ENCODE results near the gene ZMYM2. TPM values are rescaled to one million over a fixed set of nuclear protein-coding genes. Genes with fewer than 3 reads are reported as not detected.

Gene ZMYM2
- total and polyA plus RNA-seq, 10 of the 15 experiments (the other 5 are each of a cell fraction or from before 2014, with no cell fraction given) = 9.5 to 60.4 (median 34.6) TPM

DNA sequence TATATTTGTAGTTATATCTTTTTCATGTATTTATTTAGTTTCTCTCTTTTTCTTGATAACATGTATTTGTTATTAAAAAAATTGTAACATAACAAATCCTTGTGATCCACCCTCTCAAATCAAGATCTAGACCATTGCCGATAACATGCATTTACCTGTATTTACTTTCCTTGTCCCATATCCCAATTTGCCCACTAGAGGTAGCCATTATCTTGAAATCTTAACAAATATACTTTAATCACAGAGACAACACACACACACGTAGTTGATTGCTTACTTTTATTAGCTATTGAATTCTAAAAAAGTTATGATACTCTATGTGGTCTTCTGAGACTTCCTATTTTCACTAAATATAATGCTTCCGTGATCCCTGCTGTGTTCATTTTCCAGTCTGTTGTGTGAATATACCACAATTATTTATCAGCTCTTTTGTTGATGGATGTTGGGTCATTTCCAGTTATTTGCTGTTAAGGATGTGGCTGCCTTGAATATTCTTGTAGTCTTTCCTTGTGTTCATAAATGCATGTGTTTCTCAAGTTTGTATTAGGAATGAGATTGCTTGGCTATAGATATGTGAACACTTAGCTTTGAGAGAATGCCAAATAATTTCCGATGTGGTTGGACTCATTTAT lies 31.3 kb upstream of the ZMYM2 start:
- Histone ChIP-seq H3K27me3 (replicated peaks in 1 of 2; ENCODE audit: control insufficient read depth in 2 of 2, insufficient read depth in 2 of 2, low read length in 1 of 2) (no peaks in the 10 kb centered on the region), H3K4me1 (ENCODE audit: control insufficient read depth, insufficient read depth, low read length) (no peaks in the 10 kb centered on the region), H3K9ac (ENCODE audit: control insufficient read depth, insufficient read depth, low read length) (no peak overlapping the region), H3K36me3 (ENCODE audit: control insufficient read depth in 2 of 2, insufficient read depth in 2 of 2, low read length in 1 of 2) (no peaks in the 10 kb centered on the region), H4K20me1 (ENCODE audit: control insufficient read depth, insufficient read depth) (no peaks in the 10 kb centered on the region), H3K4me3 (no peak overlapping the region), H3K9me3 (replicated peaks; ENCODE audit: control insufficient read depth, insufficient read depth, low read length) (no peaks in the 10 kb centered on the region), H2AFZ (ENCODE audit: control insufficient read depth, low read depth, low read length) (no peak overlapping the region), H3K4me2 (ENCODE audit: control insufficient read depth, insufficient read depth) (no peak overlapping the region), H3K27ac (ENCODE audit: control insufficient read depth, insufficient read depth) (no peak overlapping the region), H3K79me2 (ENCODE audit: control insufficient read depth, insufficient read depth, low read length) (no peaks in the 10 kb centered on the region)
- DNase-seq (ENCODE audit: low read depth, low spot score) (no peak), ATAC-seq (peak; percentile 76), FAIRE-seq (no peak)
- ChIA-PET RAD21 (ENCODE audit: unreplicated experiment) (interaction anchor here (0.6 to 1.6 kb wide), 7 partner anchors 33 to 887 kb away, joined by 3 to 5 read pairs (median 4); partner anchors contain the start of gene ZMYM5), CTCF (interaction anchor here (0.6 to 2.4 kb wide), 11 partner anchors 20 to 253 kb away, joined by 3 to 8 read pairs (median 5); no protein-coding TSS in a partner anchor), POLR2A (no interaction called here), SMC1A (ENCODE audit: uncharacterized antibody, unreplicated experiment) (interaction anchor here (0.7 to 1.0 kb wide), 3 partner anchors 30 to 146 kb away, joined by 3 to 4 read pairs (median 4); no protein-coding TSS in a partner anchor)
- WGBS (ENCODE audit: insufficient coverage, insufficient replicate concordance, low lambda C conversion rate, missing lambda C conversion rate) = 35% methylated on average over 4 of the region's 4 CpGs
- no TSS peak for BruUV-seq (replicated peaks)
- in situ Hi-C loops (cut with MboI) = no loop called here
- intact Hi-C loops (cut with micrococcal nuclease; ENCODE audit: unreplicated experiment) = loop anchor here (2.0 kb wide), 1 partner anchor 236 kb away; no protein-coding TSS in a partner anchor
- TF ChIP-seq IRF4 (IDR thresholded peaks at IDR 0.05; ENCODE audit: low read depth, low read length) (no peak), HDAC2 (IDR thresholded peaks at IDR 0.05) (no peak), DPF2 (IDR thresholded peaks at IDR 0.05) (no peak), SMC3 (IDR thresholded peaks at IDR 0.05; ENCODE audit: borderline replicate concordance, low read length) (peak; percentile 51; the same call in 1 of the 2 replicates), NR2F1 (conservative IDR thresholded peaks at IDR 0.05) (no peak), ZNF207 (IDR thresholded peaks at IDR 0.05; ENCODE audit: borderline replicate concordance) (no peak), RAD21 (IDR thresholded peaks at IDR 0.05; ENCODE audit: insufficient read depth, low read depth, low read length) (peak; percentile 46)
- TF ChIP-seq, protein P1, sequence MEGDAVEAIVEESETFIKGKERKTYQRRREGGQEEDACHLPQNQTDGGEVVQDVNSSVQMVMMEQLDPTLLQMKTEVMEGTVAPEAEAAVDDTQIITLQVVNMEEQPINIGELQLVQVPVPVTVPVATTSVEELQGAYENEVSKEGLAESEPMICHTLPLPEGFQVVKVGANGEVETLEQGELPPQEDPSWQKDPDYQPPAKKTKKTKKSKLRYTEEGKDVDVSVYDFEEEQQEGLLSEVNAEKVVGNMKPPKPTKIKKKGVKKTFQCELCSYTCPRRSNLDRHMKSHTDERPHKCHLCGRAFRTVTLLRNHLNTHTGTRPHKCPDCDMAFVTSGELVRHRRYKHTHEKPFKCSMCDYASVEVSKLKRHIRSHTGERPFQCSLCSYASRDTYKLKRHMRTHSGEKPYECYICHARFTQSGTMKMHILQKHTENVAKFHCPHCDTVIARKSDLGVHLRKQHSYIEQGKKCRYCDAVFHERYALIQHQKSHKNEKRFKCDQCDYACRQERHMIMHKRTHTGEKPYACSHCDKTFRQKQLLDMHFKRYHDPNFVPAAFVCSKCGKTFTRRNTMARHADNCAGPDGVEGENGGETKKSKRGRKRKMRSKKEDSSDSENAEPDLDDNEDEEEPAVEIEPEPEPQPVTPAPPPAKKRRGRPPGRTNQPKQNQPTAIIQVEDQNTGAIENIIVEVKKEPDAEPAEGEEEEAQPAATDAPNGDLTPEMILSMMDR (IDR thresholded peaks at IDR 0.05 in 2 of 3, conservative IDR thresholded peaks at IDR 0.05 in 1 of 3; ENCODE audit: control insufficient read depth in 2 of 3, extremely low read depth in 1 of 3, insufficient read depth in 1 of 3, low read depth in 3 of 3, low read length in 3 of 3) = peak; percentile 38 to 60 (median 55); a peak in 5 of 6 replicates
